CD4-positive, alpha-beta T cell treated with Interleukin-17A for 4 hours (primary cell): Measurements from ENCODE around the gene HOXA7.
A peak's percentile ranks its signal among the peaks of the same experiment; 100 is the strongest.

Experiments used
- DNase-seq: peaks from one replicate; pipeline ENCODE4 v3.0.0-alpha.2; 2020; ENCODE audit warnings: mixed read lengths

Gene HOXA7

GRCh38 chr7:27156508-27156898, at the start of gene HOXA7:
TSS of gene HOXA7 (minus strand) at chr7:27156675. CDS start at chr7:27156545, 130 bp downstream.
- DNase-seq: no peak

GRCh38 chr7:27205325-27206280, 49.1 kb upstream of the HOXA7 start:
- DNase-seq: no peak

- no peak for DNase-seq
Measured at GRCh38 chr7:27204851-27205322, 48.4 kb upstream of the HOXA7 start.

- DNase-seq: no peak
Measured at GRCh38 chr7:27203964-27204594, 47.6 kb upstream of the HOXA7 start.

- no peak for DNase-seq
Measured at GRCh38 chr7:27203365-27203953, 47.0 kb upstream of the HOXA7 start.

- DNase-seq: no peak
Measured at GRCh38 chr7:27202862-27203134, 46.3 kb upstream of the HOXA7 start.

- DNase-seq: no peak
Measured at GRCh38 chr7:27202018-27202861, 45.8 kb upstream of the HOXA7 start.

- no peak for DNase-seq
Measured at GRCh38 chr7:27201580-27202017, 45.1 kb upstream of the HOXA7 start.

- no peak for DNase-seq
Measured at GRCh38 chr7:27200761-27201579, 44.5 kb upstream of the HOXA7 start.

- peak; percentile 48 for DNase-seq
Measured at GRCh38 chr7:27199849-27200760, 43.6 kb upstream of the HOXA7 start, which contains the start of gene HOXA13. TSS of gene HOXA13 (minus strand) at chr7:27200091. CDS start at chr7:27200077, 14 bp downstream.

GRCh38 chr7:27198871-27199801, 42.7 kb upstream of the HOXA7 start:
- no peak for DNase-seq

- no peak for DNase-seq
Measured at GRCh38 chr7:27198138-27198841, 41.8 kb upstream of the HOXA7 start.

GRCh38 chr7:27197137-27198042, 40.9 kb upstream of the HOXA7 start:
- no peak for DNase-seq

- peak; percentile 88 for DNase-seq
Measured at GRCh38 chr7:27196287-27196767, 39.9 kb upstream of the HOXA7 start.

GRCh38 chr7:27194686-27195379, 38.4 kb upstream of the HOXA7 start:
- DNase-seq: no peak

- DNase-seq: no peak
Measured at GRCh38 chr7:27194002-27194352, 37.5 kb upstream of the HOXA7 start.
